ENCODE data around the gene FAM124A.

GRCh38 chr13:51237887-51238286 lies 15.7 kb downstream of the FAM124A start:
- TF ChIP-seq, protein P1, sequence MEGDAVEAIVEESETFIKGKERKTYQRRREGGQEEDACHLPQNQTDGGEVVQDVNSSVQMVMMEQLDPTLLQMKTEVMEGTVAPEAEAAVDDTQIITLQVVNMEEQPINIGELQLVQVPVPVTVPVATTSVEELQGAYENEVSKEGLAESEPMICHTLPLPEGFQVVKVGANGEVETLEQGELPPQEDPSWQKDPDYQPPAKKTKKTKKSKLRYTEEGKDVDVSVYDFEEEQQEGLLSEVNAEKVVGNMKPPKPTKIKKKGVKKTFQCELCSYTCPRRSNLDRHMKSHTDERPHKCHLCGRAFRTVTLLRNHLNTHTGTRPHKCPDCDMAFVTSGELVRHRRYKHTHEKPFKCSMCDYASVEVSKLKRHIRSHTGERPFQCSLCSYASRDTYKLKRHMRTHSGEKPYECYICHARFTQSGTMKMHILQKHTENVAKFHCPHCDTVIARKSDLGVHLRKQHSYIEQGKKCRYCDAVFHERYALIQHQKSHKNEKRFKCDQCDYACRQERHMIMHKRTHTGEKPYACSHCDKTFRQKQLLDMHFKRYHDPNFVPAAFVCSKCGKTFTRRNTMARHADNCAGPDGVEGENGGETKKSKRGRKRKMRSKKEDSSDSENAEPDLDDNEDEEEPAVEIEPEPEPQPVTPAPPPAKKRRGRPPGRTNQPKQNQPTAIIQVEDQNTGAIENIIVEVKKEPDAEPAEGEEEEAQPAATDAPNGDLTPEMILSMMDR (conservative IDR thresholded peaks at IDR 0.05; ENCODE audit: low read depth in 2 of 2): no peak
- no peak for TF ChIP-seq POLR2AphosphoS5 (IDR thresholded peaks at IDR 0.05; ENCODE audit: low read depth)
- TF ChIP-seq, protein P2, sequence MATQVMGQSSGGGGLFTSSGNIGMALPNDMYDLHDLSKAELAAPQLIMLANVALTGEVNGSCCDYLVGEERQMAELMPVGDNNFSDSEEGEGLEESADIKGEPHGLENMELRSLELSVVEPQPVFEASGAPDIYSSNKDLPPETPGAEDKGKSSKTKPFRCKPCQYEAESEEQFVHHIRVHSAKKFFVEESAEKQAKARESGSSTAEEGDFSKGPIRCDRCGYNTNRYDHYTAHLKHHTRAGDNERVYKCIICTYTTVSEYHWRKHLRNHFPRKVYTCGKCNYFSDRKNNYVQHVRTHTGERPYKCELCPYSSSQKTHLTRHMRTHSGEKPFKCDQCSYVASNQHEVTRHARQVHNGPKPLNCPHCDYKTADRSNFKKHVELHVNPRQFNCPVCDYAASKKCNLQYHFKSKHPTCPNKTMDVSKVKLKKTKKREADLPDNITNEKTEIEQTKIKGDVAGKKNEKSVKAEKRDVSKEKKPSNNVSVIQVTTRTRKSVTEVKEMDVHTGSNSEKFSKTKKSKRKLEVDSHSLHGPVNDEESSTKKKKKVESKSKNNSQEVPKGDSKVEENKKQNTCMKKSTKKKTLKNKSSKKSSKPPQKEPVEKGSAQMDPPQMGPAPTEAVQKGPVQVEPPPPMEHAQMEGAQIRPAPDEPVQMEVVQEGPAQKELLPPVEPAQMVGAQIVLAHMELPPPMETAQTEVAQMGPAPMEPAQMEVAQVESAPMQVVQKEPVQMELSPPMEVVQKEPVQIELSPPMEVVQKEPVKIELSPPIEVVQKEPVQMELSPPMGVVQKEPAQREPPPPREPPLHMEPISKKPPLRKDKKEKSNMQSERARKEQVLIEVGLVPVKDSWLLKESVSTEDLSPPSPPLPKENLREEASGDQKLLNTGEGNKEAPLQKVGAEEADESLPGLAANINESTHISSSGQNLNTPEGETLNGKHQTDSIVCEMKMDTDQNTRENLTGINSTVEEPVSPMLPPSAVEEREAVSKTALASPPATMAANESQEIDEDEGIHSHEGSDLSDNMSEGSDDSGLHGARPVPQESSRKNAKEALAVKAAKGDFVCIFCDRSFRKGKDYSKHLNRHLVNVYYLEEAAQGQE (IDR thresholded peaks at IDR 0.05; ENCODE audit: unreplicated experiment): no peak
- TF ChIP-seq EZH2phosphoT487 (IDR thresholded peaks at IDR 0.05; ENCODE audit: unreplicated experiment): no peak
- no peak for TF ChIP-seq NANOG (IDR thresholded peaks at IDR 0.05; ENCODE audit: borderline replicate concordance)
- TF ChIP-seq EZH2 (IDR thresholded peaks at IDR 0.05; ENCODE audit: low read depth, unreplicated experiment): no peak
- no peak for TF ChIP-seq ZNF114 (CRISPR knock-in tag; IDR thresholded peaks at IDR 0.05)
- no peak for TF ChIP-seq JUNB (IDR thresholded peaks at IDR 0.05; ENCODE audit: unreplicated experiment)
- TF ChIP-seq STAT1 (IDR thresholded peaks at IDR 0.05; ENCODE audit: unreplicated experiment): no peak
- TF ChIP-seq CREB1 (CRISPR knock-in tag; IDR thresholded peaks at IDR 0.05; ENCODE audit: low read depth): no peak
